H1 (cell line): ENCODE data around the gene KLHL17. TPM values are rescaled to one million over a fixed set of nuclear protein-coding genes. Genes with fewer than 3 reads are reported as not detected.

Experiments used
- CTBP2 ChIP-seq: IDR thresholded peaks from 2 replicates; pipeline ENCODE4 v1.7.0; 2011; ENCODE audit warnings: borderline replicate concordance, mild to moderate bottlenecking, moderate library complexity, mixed read lengths, low read length; ENCODE audit not compliant: insufficient read depth, insufficient read length
- GTF2F1 ChIP-seq: IDR thresholded peaks from 2 replicates; pipeline ENCODE4 v1.6.1; 2012; ENCODE audit warnings: low read depth, low read length, improper control_type of control experiment, borderline replicate concordance
- KDM5A ChIP-seq: fragments of 200-600 bp; IDR thresholded peaks from 2 replicates; pipeline ENCODE4 v1.7.1; 2012; ENCODE audit warnings: mild to moderate bottlenecking, low read length, inconsistent platforms, mixed read lengths
- SIX5 ChIP-seq: IDR thresholded peaks from 2 replicates; pipeline ENCODE4 v1.6.1; 2011; ENCODE audit warnings: mild to moderate bottlenecking, low read depth, low read length
- TBP ChIP-seq: IDR thresholded peaks from 2 replicates; pipeline ENCODE4 v1.6.1; 2011; ENCODE audit warnings: low read depth, low read length, improper control_type of control experiment
- polyA plus RNA-seq, 7 experiments: library from polyadenylated mRNA; depleted of rRNA in 3 of 7; stranded (reverse) in 5 of 7; unstranded in 2 of 7; fragments of >200 nt in 5 of 7; fragments of 200-250 nt in 2 of 7; gene quantifications; 1 replicate in 5 of 7; 2 replicates in 1 of 7; 4 replicates in 1 of 7; pipeline versions ENCODE4 v1.2.1 to v1.2.3, GENCODE V29; 2011 to 2013; ENCODE audit warnings: missing spikeins in 2 of 7, mixed read lengths in 2 of 7
- total RNA-seq: library from RNA; stranded (reverse); fragmentation: NEBNext Ultra II Directional; extraction: Animal tissue kit (Norgen Biotek cat#: 25700); gene quantifications from 2 replicates; pipeline ENCODE4 v1.2.1, GENCODE V29; 2021
- TF ChIP-seq, protein P1 (sequence below): fragments of 300-600 bp; sonication (generic); IDR thresholded peaks from 2 replicates; pipeline ENCODE4 v1.7.1; 2012; ENCODE audit warnings: low read length, moderate library complexity, mild to moderate bottlenecking, inconsistent platforms; ENCODE audit not compliant: insufficient replicate concordance
- TF ChIP-seq, protein P2 (sequence below): IDR thresholded peaks from 2 replicates; pipeline ENCODE4 v1.6.1; 2012; ENCODE audit warnings: inconsistent platforms
- TF ChIP-seq, protein P3 (sequence below): IDR thresholded peaks from 2 replicates; pipeline ENCODE4 v1.6.1; 2012; ENCODE audit warnings: inconsistent platforms

The KLHL17 gene
- total and polyA plus RNA-seq, 2 of the 8 experiments (the other 6 are each of a cell fraction or from before 2014, with no cell fraction given): 32.6 to 36.1 TPM

DNA sequence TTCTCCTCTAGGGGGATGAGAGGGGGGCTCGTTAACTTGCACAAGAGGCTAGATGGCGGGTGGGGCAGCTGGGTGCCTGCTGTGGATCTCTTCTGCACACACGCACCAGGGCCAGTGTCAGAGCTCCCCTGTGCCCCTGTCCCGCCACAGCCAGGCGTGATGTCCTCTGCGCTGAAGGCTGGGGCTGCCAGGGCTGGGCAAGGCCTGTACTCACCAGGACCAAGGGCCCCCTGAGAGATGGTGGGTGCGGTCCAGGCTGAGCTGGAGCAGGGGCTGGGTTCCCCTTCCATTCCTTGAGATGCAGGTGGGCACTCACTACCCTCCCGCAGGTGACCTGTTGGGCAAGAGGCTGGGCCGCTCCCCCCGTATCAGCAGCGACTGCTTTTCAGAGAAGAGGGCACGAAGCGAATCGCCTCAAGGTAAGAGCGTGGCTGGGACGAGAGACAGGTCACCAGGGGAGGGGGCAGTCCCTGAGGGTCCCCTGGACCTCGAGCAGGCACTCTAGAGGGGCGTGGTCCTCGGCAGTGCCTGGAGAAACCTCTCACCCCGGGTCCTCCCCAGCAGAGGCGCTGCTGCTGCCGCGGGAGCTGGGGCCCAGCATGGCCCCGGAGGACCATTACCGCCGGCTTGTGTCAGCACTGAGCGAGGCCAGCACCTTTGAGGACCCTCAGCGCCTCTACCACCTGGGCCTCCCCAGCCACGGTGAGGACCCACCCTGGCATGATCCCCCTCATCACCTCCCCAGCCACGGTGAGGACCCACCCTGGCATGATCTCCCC lies 21.5 kb upstream of the KLHL17 start (continued):
- TF ChIP-seq, protein P1, sequence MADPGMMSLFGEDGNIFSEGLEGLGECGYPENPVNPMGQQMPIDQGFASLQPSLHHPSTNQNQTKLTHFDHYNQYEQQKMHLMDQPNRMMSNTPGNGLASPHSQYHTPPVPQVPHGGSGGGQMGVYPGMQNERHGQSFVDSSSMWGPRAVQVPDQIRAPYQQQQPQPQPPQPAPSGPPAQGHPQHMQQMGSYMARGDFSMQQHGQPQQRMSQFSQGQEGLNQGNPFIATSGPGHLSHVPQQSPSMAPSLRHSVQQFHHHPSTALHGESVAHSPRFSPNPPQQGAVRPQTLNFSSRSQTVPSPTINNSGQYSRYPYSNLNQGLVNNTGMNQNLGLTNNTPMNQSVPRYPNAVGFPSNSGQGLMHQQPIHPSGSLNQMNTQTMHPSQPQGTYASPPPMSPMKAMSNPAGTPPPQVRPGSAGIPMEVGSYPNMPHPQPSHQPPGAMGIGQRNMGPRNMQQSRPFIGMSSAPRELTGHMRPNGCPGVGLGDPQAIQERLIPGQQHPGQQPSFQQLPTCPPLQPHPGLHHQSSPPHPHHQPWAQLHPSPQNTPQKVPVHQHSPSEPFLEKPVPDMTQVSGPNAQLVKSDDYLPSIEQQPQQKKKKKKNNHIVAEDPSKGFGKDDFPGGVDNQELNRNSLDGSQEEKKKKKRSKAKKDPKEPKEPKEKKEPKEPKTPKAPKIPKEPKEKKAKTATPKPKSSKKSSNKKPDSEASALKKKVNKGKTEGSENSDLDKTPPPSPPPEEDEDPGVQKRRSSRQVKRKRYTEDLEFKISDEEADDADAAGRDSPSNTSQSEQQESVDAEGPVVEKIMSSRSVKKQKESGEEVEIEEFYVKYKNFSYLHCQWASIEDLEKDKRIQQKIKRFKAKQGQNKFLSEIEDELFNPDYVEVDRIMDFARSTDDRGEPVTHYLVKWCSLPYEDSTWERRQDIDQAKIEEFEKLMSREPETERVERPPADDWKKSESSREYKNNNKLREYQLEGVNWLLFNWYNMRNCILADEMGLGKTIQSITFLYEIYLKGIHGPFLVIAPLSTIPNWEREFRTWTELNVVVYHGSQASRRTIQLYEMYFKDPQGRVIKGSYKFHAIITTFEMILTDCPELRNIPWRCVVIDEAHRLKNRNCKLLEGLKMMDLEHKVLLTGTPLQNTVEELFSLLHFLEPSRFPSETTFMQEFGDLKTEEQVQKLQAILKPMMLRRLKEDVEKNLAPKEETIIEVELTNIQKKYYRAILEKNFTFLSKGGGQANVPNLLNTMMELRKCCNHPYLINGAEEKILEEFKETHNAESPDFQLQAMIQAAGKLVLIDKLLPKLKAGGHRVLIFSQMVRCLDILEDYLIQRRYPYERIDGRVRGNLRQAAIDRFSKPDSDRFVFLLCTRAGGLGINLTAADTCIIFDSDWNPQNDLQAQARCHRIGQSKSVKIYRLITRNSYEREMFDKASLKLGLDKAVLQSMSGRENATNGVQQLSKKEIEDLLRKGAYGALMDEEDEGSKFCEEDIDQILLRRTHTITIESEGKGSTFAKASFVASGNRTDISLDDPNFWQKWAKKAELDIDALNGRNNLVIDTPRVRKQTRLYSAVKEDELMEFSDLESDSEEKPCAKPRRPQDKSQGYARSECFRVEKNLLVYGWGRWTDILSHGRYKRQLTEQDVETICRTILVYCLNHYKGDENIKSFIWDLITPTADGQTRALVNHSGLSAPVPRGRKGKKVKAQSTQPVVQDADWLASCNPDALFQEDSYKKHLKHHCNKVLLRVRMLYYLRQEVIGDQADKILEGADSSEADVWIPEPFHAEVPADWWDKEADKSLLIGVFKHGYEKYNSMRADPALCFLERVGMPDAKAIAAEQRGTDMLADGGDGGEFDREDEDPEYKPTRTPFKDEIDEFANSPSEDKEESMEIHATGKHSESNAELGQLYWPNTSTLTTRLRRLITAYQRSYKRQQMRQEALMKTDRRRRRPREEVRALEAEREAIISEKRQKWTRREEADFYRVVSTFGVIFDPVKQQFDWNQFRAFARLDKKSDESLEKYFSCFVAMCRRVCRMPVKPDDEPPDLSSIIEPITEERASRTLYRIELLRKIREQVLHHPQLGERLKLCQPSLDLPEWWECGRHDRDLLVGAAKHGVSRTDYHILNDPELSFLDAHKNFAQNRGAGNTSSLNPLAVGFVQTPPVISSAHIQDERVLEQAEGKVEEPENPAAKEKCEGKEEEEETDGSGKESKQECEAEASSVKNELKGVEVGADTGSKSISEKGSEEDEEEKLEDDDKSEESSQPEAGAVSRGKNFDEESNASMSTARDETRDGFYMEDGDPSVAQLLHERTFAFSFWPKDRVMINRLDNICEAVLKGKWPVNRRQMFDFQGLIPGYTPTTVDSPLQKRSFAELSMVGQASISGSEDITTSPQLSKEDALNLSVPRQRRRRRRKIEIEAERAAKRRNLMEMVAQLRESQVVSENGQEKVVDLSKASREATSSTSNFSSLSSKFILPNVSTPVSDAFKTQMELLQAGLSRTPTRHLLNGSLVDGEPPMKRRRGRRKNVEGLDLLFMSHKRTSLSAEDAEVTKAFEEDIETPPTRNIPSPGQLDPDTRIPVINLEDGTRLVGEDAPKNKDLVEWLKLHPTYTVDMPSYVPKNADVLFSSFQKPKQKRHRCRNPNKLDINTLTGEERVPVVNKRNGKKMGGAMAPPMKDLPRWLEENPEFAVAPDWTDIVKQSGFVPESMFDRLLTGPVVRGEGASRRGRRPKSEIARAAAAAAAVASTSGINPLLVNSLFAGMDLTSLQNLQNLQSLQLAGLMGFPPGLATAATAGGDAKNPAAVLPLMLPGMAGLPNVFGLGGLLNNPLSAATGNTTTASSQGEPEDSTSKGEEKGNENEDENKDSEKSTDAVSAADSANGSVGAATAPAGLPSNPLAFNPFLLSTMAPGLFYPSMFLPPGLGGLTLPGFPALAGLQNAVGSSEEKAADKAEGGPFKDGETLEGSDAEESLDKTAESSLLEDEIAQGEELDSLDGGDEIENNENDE: no peak
- TF ChIP-seq CTBP2 (no peak), TBP (no peak), GTF2F1 (no peak), SIX5 (no peak), KDM5A (no peak)
- TF ChIP-seq, protein P2, sequence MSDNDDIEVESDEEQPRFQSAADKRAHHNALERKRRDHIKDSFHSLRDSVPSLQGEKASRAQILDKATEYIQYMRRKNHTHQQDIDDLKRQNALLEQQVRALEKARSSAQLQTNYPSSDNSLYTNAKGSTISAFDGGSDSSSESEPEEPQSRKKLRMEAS: peak; percentile 45; the same call in 1 of the 2 replicates
- TF ChIP-seq, protein P3, sequence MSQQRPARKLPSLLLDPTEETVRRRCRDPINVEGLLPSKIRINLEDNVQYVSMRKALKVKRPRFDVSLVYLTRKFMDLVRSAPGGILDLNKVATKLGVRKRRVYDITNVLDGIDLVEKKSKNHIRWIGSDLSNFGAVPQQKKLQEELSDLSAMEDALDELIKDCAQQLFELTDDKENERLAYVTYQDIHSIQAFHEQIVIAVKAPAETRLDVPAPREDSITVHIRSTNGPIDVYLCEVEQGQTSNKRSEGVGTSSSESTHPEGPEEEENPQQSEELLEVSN: peak; percentile 50
